Esophagus muscularis mucosa (tissue), 4 donors: ENCODE data around the gene OR51V1.
"Not testable (repeated sequence)": the region's sequence is repeated elsewhere in the genome, so short reads cannot be mapped to it uniquely, and the experiment has no call there.

Source experiments
- CTCF ChIP-seq, 3 experiments: fragments of 200-600 bp in 2 of 3; fragments of 450-650 bp in 1 of 3; sonication (generic) in 2 of 3; IDR thresholded peaks; one replicate each; pipeline ENCODE4 v1.5.1; 2017 to 2019; ENCODE audit warnings: antibody characterized with exemption in 3 of 3, mild to moderate bottlenecking in 2 of 3, moderate library complexity in 1 of 3
- EP300 ChIP-seq: sonication (generic); formaldehyde crosslinking; IDR thresholded peaks from one replicate; pipeline ENCODE4 v1.6.1; 2017; ENCODE audit warnings: antibody characterized with exemption
- POLR2AphosphoS5 ChIP-seq, 2 donors: sonication (generic); formaldehyde crosslinking; IDR thresholded peaks; one replicate each; pipeline ENCODE4 v1.6.1; 2017; ENCODE audit warnings: antibody characterized with exemption in 2 of 2

DNA sequence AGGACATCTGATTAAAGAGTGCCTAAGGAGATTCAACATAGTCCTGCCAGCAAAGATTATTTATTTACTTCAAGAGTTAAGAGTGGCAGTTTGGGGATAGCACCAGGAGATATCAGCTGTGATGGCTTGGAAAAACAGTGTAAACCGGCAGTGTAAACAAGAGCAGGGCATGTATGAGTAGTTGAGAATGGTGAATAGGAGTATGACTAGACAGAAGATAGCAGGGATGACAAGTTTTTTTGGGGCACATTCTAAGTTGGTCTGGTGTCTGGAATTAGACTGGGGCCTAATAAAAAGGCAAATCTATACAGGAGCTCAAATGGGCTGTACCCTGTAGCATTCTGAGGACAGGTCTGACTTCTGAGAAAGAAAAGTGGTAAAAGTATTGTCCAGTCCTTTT is 39.4 kb downstream of the OR51V1 start:
- not testable (repeated sequence) for TF ChIP-seq EP300; POLR2AphosphoS5 (IDR thresholded peaks at IDR 0.05); CTCF (IDR thresholded peaks at IDR 0.05)
